HG03354 (cell line): ENCODE results near the gene DTNB.
"Not testable (repeated sequence)": the region's sequence is repeated elsewhere in the genome, so short reads cannot be mapped to it uniquely, and the experiment has no call there.

Experiments
- ATAC-seq: cut with Tn5 transposase; IDR thresholded peaks from one replicate; pipeline ENCODE4 v1.9.1; 2021; ENCODE audit warnings: mild to moderate bottlenecking; ENCODE audit not compliant: unreplicated experiment, poor library complexity, severe bottlenecking

Gene DTNB

DNA sequence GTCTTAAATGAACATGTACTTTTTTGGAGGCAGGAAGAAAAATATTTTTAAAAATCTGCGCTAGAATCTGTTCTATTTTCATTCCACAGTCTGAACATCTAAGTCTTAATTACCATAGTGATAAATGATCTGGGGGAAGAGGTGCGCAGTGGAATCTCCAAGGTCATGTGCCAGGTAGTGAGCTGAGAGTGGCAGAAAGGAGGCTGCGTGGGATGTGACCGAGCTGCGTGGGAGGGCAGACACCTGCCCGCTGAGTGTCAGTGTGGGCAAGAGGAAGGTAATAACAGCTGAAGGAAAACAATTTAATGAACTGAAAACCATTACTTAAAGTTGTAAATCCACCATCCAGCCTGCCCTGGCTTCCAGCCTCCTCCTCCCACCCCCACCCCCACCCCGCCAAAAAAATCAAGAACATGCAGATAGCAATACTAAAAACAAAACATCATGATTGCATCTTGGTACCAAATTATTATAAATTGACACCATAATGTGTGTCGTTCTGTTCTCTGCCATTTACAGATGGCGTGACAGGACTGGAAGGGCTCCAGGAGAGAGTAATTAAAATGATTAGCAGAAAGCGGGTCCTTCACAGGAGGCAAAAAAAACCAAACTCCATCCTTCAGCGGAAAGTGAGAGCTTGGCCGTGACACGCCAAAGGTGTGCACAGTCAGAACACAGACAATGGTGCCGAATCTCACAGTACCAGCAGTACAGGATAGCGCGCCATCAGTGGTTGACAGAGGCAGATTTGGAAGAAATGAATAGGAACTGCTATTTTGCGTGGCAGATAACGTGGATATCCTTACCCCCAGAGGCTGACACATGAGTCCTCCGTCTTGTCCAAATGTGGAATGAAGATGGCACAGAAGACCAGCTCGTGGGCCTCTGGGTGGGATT, 11.4 kb upstream of the DTNB start:
- no peak for ATAC-seq

DNA sequence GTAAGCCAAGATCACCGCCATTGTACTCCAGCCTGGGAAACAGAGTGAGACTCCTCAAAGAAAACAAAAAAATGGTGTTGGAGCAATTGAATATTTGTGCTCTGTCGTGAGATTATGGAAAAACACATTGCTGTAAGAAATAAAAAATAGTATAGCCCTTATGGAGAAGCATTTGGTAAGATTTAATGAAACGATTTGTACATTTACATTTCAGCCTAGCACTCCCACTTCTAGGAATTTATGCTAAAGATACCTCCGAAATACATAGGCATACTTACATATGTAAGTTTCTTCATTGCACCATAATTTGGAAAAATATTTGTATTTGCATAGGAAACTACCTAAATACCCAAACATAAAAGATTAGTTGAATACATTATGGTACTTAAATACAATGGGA, 8.7 kb upstream of the DTNB start:
- ATAC-seq, result no peak

DNA sequence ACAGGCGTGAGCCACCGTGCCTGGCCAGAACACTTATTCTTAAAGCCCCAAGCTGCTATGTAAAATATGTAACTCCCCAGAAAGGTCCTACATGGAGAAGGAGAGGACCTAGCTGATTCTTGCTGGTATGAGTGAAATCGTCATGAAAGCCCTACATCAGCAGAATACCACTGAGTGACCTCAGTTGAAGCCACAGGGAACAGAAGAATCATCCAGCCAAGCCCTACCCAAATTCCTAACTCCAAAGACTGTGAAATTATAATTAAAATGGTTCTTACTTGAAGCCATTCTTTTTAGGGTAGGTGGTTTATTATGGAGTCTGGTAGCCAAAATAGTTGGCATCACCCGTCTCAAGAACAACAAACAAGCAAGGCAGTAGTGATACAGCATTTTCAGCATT, 4.5 kb upstream of the DTNB start:
- ATAC-seq, result no peak

DNA sequence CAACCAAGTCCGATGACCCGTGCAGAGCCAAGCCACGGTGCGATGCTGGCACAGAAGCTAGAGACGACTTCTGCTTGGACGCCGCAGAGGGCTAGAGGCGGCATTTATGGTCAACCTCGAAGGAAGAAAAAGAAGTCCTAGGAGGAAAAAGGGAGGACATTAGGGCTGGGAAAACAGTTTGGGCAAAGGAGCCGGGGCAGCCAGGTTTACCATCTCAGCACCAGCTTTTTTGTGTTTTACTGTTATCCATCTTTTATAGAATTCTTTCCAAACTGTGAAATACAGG, 643 bp upstream of the DTNB start:
- no peak for ATAC-seq

DNA sequence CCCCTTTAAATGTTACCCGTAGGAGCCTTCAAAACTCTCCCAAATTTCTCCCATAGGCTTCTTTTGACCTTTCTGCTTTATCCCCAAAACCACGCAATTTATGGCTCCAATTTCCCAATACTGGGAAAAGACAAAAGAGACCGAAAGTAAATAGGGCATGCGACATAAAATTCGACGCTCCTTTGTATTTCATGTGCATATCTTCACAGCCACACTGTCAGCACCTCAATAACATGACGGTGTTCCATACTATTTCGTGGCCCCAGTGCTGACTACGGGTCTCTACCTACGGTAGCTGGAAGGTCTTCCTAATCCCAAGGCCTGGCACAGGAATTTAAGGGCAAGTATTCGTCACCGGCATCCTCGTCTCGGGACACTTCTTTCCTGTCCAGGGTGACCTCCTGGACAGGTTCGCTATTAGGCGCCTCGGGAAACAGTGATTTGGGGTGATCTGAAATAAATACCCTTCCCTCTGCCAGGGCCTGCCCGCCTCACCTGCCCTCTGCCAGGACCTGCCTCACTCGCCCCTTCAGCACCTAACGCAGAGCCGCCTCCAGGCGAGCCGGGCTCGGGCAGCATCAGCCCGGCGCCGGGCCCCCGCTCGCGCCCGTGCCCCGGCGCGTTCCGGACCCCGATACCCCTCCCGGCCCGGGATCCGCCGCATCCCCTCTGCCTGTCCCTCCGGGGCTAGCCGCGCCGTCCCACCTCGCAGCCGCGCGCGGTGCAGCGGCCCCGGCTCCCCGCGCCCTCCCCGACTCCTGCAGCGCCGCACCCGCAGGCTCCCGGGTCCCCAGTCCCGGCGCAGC, 680 bp downstream of the DTNB start:
- peak; percentile 63 for ATAC-seq

- ATAC-seq, result no peak
These were observed 1.8 kb downstream of the DTNB start for GRCh38 chr2:25671622-25672021.

GRCh38 chr2:25669520-25669919, 3.9 kb downstream of the DTNB start:
- no peak for ATAC-seq

GRCh38 chr2:25666218-25666617, 7.2 kb downstream of the DTNB start:
- ATAC-seq, result no peak

DNA sequence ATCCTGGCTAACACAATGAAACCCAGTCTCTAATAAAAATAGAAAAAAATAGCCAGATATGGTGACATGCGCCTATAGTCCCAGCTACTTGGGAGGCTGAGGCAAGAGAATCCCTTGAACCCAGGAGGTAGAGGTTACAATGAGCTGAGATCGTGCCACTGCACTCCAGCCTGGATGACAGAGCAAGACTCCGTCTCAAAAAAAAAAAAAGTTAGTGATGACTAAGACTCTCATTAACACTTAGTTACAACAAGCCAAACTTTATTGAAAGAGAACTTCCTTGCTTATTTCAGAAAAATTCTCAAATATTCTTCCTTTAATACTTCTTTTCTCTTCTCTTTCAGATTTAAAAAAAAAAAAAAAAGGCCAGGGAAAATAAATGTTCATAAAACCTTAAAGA, 7.9 kb downstream of the DTNB start:
- ATAC-seq, result not testable (repeated sequence)

DNA sequence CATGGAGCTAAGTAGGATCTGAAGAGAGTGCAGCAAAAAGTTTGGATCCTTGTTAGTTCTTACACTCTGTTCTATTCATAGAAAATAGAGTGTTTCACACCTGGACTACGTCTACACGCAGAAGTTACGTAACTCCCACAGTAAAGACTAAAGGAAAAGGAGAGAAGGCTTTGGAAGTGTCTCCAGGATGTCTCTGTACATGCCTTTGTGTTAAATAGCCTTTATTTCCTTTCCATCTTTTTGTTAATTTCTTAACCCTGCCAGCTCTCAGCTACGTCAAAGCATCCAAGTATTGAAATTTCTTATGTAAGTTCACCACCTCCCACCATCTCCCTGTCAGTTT, 8.4 kb downstream of the DTNB start:
- ATAC-seq, result no peak

DNA sequence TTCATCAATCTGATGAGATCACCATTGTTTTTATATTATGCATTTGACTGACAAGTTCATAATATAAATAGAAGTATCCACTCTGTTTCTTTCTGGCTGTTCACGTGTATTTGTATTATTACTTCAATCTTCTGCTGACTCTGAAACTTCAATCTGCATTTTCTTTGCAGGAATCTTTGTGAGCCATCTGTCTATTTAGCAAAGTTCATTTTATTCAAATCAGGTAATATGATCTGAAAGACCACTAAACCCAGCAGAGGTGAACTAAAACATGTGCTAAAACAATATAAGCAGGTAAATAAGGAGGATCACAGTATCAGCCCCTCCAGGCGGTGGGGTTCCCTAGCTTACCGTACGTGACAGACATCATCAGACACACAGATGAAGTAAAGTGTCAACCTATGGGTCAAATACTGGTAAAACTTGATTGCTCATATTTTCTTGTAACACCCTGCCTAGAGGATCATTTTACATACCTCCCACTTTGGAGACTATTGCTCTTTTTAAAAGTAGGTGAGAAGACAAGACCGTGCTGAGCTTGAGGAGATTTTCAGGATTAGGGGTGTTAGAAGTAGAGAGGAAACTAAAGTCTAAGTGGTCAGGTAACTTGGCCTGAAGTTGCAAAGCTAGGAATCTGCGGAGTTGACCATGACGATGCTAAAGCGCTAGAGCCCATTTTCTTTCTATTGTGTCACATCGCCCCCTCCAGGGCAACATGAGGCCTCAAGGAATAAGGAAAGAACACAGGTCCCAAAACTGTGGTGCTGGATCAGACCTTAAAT, 9.0 kb downstream of the DTNB start:
- no peak for ATAC-seq

GRCh38 chr2:25655316-25655715, 18.1 kb downstream of the DTNB start:
- ATAC-seq, result no peak

DNA sequence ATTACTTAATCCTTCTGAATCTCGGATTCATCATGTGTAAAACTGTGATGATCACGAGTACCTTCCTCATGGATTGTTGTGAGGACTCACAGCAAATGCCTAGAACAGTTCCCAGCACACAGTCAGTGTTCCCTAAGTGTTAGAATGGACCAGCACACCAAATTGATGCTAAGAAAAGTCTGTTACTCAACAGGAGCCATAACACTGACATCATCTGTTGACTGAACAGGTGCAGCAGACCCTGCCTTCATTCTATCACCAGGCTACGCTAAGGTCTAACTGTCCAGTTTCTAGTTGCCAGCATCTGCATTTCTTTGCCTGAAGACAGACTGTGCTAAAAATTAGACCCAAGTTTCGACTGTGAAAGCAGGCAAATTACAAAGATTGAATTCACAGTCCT, 18.6 kb downstream of the DTNB start:
- no peak for ATAC-seq

- ATAC-seq, result no peak
These were observed 21.5 kb downstream of the DTNB start for GRCh38 chr2:25651782-25652455.

GRCh38 chr2:25651066-25651465, 22.3 kb downstream of the DTNB start:
- no peak for ATAC-seq

DNA sequence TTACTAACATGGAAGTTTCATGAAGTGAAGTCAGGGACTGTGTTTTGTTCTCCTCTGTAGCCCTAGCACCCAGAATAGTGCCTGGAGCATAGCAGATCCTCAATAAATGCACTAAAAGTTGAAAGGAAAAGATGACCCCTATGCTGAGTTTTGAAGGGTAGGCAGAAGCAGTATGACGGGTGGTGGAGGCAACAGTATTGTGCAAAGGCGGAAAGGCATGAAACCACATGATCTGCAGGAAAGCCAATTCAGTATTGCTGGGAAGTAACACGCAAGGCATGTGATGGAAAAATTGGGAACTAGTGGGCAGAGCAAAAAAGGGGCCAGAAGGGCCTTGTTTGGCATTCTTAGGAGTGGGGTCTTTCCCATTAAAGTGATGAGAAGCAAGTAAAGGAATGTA, 23.1 kb downstream of the DTNB start:
- no peak for ATAC-seq

- ATAC-seq, result no peak
These were observed 23.6 kb downstream of the DTNB start for GRCh38 chr2:25649786-25650185.

- no peak for ATAC-seq
These were observed 31.1 kb downstream of the DTNB start for GRCh38 chr2:25642298-25642697.

DNA sequence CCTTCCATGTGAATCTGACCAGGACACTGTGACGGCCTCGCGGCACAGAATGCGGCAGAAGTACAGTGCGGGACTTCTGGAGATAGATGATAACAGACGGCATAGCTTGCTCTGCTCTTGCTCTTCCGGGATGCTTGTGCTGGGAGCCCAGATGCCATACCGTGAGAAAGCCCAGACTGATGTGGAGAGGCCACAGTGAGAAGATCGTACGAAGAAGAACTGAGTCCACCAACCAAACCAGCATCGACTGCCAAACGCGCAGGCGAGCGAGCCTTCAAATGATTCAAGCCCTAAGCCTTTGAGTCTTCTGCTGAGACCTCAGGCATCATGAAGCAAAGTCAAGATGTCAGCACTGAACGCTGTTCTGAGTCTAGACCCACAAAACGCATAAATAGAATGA, 33.7 kb downstream of the DTNB start:
- no peak for ATAC-seq

DNA sequence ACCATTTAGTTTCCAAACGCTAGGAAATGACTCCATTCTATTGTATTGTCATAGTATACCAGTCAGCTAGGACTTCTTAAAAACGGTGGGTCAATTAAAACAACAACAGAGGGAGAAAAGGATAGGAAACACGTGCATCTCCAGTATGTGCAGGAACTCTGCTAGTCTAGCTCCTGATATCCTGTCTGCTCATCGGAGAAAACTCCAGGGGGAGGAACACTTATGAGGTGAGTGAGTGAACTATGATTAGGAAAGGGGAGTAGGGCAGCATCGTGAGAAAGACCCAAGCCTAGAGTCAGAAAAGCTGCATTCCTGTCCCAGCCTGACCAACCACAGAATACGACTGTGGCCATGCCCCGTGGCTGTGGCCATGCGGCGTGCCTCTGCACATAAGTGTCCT, 34.2 kb downstream of the DTNB start:
- ATAC-seq, result no peak
